H9 (cell line): ENCODE data around the gene CTSE. TPM values are rescaled to one million over a fixed set of nuclear protein-coding genes. Genes with fewer than 3 reads are reported as not detected.

Experiments used
- DNase-seq: peaks from one replicate; pipeline ENCODE4 v3.0.0-alpha.2; 2017
- H2AFZ ChIP-seq: one replicate; pipeline ENCODE4 v1.6.1; 2013; ENCODE audit warnings: mild to moderate bottlenecking, low read length, control low read depth, moderate library complexity
- H2AK5ac ChIP-seq: 2 replicates; pipeline ENCODE4 v1.6.1; 2013; ENCODE audit warnings: low read length, control low read depth, mixed read lengths; ENCODE audit not compliant: insufficient read length
- H2BK120ac ChIP-seq: one replicate; pipeline ENCODE4 v1.6.1; 2013; ENCODE audit warnings: low read depth, mild to moderate bottlenecking, low read length, control low read depth, inconsistent platforms; ENCODE audit not compliant: poor library complexity, severe bottlenecking
- H2BK12ac ChIP-seq: 2 replicates; pipeline ENCODE4 v1.6.1; 2013; ENCODE audit warnings: low read length, control low read depth, mixed read lengths, low read depth; ENCODE audit not compliant: insufficient read length
- H2BK15ac ChIP-seq: 2 replicates; pipeline ENCODE4 v1.6.1; 2013; ENCODE audit warnings: low read depth, low read length, control low read depth
- H2BK20ac ChIP-seq: one replicate; pipeline ENCODE4 v1.6.1; 2013; ENCODE audit warnings: low read depth, mild to moderate bottlenecking, low read length, control low read depth, inconsistent platforms; ENCODE audit not compliant: poor library complexity, severe bottlenecking
- H2BK5ac ChIP-seq: 2 replicates; pipeline ENCODE4 v1.6.1; 2013; ENCODE audit warnings: low read length, control low read depth, mixed read lengths; ENCODE audit not compliant: insufficient read length
- H3K14ac ChIP-seq: 2 replicates; pipeline ENCODE4 v1.6.1; 2013; ENCODE audit warnings: low read length, control low read depth; ENCODE audit not compliant: insufficient read depth
- H3K18ac ChIP-seq: 2 replicates; pipeline ENCODE4 v1.6.1; 2013; ENCODE audit warnings: low read depth, mild to moderate bottlenecking, mixed read lengths, low read length, control low read depth; ENCODE audit not compliant: insufficient read length
- H3K23ac ChIP-seq: 2 replicates; pipeline ENCODE4 v1.6.1; 2013; ENCODE audit warnings: low read length, control low read depth, mixed read lengths, low read depth; ENCODE audit not compliant: insufficient read length
- H3K23me2 ChIP-seq: 2 replicates; pipeline ENCODE4 v1.6.1; 2013; ENCODE audit warnings: low read depth, mild to moderate bottlenecking, mixed read lengths, low read length, control low read depth; ENCODE audit not compliant: insufficient read length, poor library complexity, severe bottlenecking
- H3K27ac ChIP-seq: 2 replicates; pipeline ENCODE4 v1.5.1; 2013; ENCODE audit warnings: low read length, control low read depth, mixed read lengths, low read depth; ENCODE audit not compliant: insufficient read length
- H3K27me3 ChIP-seq: 2 replicates; pipeline ENCODE4 v1.6.1; 2013; ENCODE audit warnings: low read length, control low read depth, inconsistent platforms; ENCODE audit not compliant: insufficient read depth
- H3K4ac ChIP-seq: 2 replicates; pipeline ENCODE4 v1.6.1; 2013; ENCODE audit warnings: low read depth, mild to moderate bottlenecking, control low read depth, inconsistent platforms, low read length, moderate library complexity
- H3K4me1 ChIP-seq: 2 replicates; pipeline ENCODE4 v1.6.1; 2013; ENCODE audit warnings: low read length, control low read depth, inconsistent platforms; ENCODE audit not compliant: insufficient read depth
- H3K4me2 ChIP-seq: 2 replicates; pipeline ENCODE4 v1.6.1; 2013; ENCODE audit warnings: low read length, control low read depth, mixed read lengths; ENCODE audit not compliant: insufficient read length, insufficient read depth
- H3K56ac ChIP-seq: 2 replicates; pipeline ENCODE4 v1.6.1; 2013; ENCODE audit warnings: low read depth, mild to moderate bottlenecking, mixed read lengths, low read length, control low read depth; ENCODE audit not compliant: insufficient read length
- H3K79me1 ChIP-seq: 2 replicates; pipeline ENCODE4 v1.6.1; 2013; ENCODE audit warnings: low read depth, mild to moderate bottlenecking, moderate library complexity, low read length, control low read depth, inconsistent platforms; ENCODE audit not compliant: insufficient read depth, poor library complexity, severe bottlenecking
- H3K79me2 ChIP-seq: 2 replicates; pipeline ENCODE4 v1.6.1; 2013; ENCODE audit warnings: low read length, control low read depth, inconsistent platforms; ENCODE audit not compliant: insufficient read depth
- H3K9ac ChIP-seq: 2 replicates; pipeline ENCODE4 v1.6.1; 2013; ENCODE audit warnings: low read length, control low read depth, mixed read lengths; ENCODE audit not compliant: insufficient read length; ENCODE audit errors: extremely low read depth
- H3K9me3 ChIP-seq: one replicate; pipeline ENCODE4 v1.6.1; 2013; ENCODE audit warnings: low read depth, low read length, inconsistent platforms; ENCODE audit not compliant: control insufficient read depth
- H3T11ph ChIP-seq: one replicate; pipeline ENCODE4 v1.6.1; 2013; ENCODE audit warnings: mild to moderate bottlenecking, low read length, control low read depth, inconsistent platforms
- H4K20me1 ChIP-seq: one replicate; pipeline ENCODE4 v1.6.1; 2013; ENCODE audit not compliant: control insufficient read depth, insufficient read length, insufficient read depth
- H4K5ac ChIP-seq: 2 replicates; pipeline ENCODE4 v1.6.1; 2013; ENCODE audit warnings: low read depth, mild to moderate bottlenecking, mixed read lengths, low read length, control low read depth; ENCODE audit not compliant: insufficient read length
- H4K8ac ChIP-seq: replicated peaks from 2 replicates; pipeline ENCODE4 v1.6.1; 2013; ENCODE audit warnings: low read length, control low read depth, mixed read lengths, low read depth; ENCODE audit not compliant: insufficient read length
- H4K91ac ChIP-seq: 2 replicates; pipeline ENCODE4 v1.6.1; 2013; ENCODE audit warnings: low read depth, mild to moderate bottlenecking, moderate library complexity, mixed read lengths, low read length, control low read depth; ENCODE audit not compliant: insufficient read length
- H3K27ac Mint-ChIP-seq, 3 experiments: 2 replicates in 2 of 3; 3 replicates in 1 of 3; pipeline ENCODE4 v1.8.0; 2020 to 2021; ENCODE audit warnings: mixed read lengths in 3 of 3, mild to moderate bottlenecking in 1 of 3, moderate library complexity in 1 of 3
- H3K27me3 Mint-ChIP-seq: 2 replicates; pipeline ENCODE4 v1.8.0; 2021; ENCODE audit warnings: low read depth, mild to moderate bottlenecking, moderate library complexity, mixed read lengths
- H3K36me3 Mint-ChIP-seq, 3 experiments: 2 replicates in 2 of 3; 3 replicates in 1 of 3; pipeline ENCODE4 v1.8.0; 2020 to 2021; ENCODE audit warnings: low read depth in 3 of 3, mixed read lengths in 3 of 3; ENCODE audit not compliant: insufficient read depth in 1 of 3
- H3K4me1 Mint-ChIP-seq, 2 experiments: 2 replicates each; pipeline ENCODE4 v1.8.0; 2020; ENCODE audit warnings: mixed read lengths in 2 of 2
- H3K4me3 Mint-ChIP-seq, 2 experiments: 2 replicates in 1 of 2; 3 replicates in 1 of 2; pipeline ENCODE4 v1.8.0; 2020 to 2021; ENCODE audit warnings: mild to moderate bottlenecking in 2 of 2, mixed read lengths in 2 of 2, moderate library complexity in 1 of 2
- H3K9me3 Mint-ChIP-seq, 2 experiments: 2 replicates in 1 of 2; 3 replicates in 1 of 2; pipeline ENCODE4 v1.8.0; 2020; ENCODE audit warnings: mild to moderate bottlenecking in 2 of 2, mixed read lengths in 2 of 2, moderate library complexity in 1 of 2
- CTCF ChIP-seq: fragments of 200-600 bp; sonication (generic); conservative IDR thresholded peaks from 3 replicates; pipeline ENCODE4 v1.8.0; 2021; ENCODE audit warnings: antibody characterized with exemption, mild to moderate bottlenecking
- WGBS: extraction: QIAGEN DNeasy Blood & Tissue Kit; methylation state at CpG from one replicate; pipeline ENCODE4 v1.1.7; 2013; ENCODE audit warnings: missing lambda C conversion rate, low lambda C conversion rate, mixed read lengths; ENCODE audit not compliant: insufficient read length; ENCODE audit errors: extremely low coverage; 5-methylcytosine and 5-hydroxymethylcytosine counted together
- total RNA-seq: library from RNA; stranded (reverse); gene quantifications from 2 replicates; pipeline ENCODE4 v1.2.1, GENCODE V29; 2021

Gene CTSE
- total RNA-seq, 1 experiment from 2014 or later = not detected

GRCh38 chr1:206048582-206048981 is 24.9 kb upstream of the CTSE start:
- H3K14ac ChIP-seq = no peak overlapping the region
- H4K20me1 ChIP-seq = no peaks in the 10 kb centered on the region
- no peak overlapping the region for H2AK5ac ChIP-seq
- H3K79me1 ChIP-seq = no peaks in the 10 kb centered on the region
- H3K23me2 ChIP-seq = no peaks in the 10 kb centered on the region
- H3K18ac ChIP-seq = no peak overlapping the region
- H3K27me3 Mint-ChIP-seq = 0 out of 2 replicates have a peak, but pooled peaks cover 2% of the 10 kb centered on the region
- H3K4me1 ChIP-seq = 0 out of 2 replicates have a peak, but pooled peaks cover 2% of the 10 kb centered on the region
- H3K9me3 Mint-ChIP-seq = peaks cover 5 to 7% of the 10 kb centered on the region in 2 experiments; a peak in 3 of 5 replicates
- H3K4ac ChIP-seq = no peak overlapping the region
- H3K36me3 Mint-ChIP-seq = peaks cover 0 to 5% (median 2%) of the 10 kb centered on the region in 3 experiments; a peak in 3 of 7 replicates
- no peaks in the 10 kb centered on the region for H3K9me3 ChIP-seq
- DNase-seq = no peak
- H4K91ac ChIP-seq = no peak overlapping the region
- no peak overlapping the region for H2BK120ac ChIP-seq
- no CpG with 5 or more reads among the region's 6 CpGs for WGBS
- H2BK5ac ChIP-seq = no peak overlapping the region
- H2BK15ac ChIP-seq = no peak overlapping the region; the same call in 1 of the 2 replicates
- H3K27ac Mint-ChIP-seq = no peak overlapping the region; a peak in 2 of 7 replicates
- H2BK12ac ChIP-seq = no peak overlapping the region
- H3T11ph ChIP-seq = no peak overlapping the region
- H3K4me3 Mint-ChIP-seq = no peak overlapping the region
- no peak overlapping the region for H4K5ac ChIP-seq
- H3K4me2 ChIP-seq = no peak overlapping the region
- no peak overlapping the region for H2AFZ ChIP-seq
- TF ChIP-seq CTCF = no peak
- no peak overlapping the region for H3K23ac ChIP-seq
- H4K8ac ChIP-seq = no peak overlapping the region
- no peak overlapping the region for H2BK20ac ChIP-seq
- H3K27ac ChIP-seq = no peak overlapping the region
- no peak overlapping the region for H3K56ac ChIP-seq
- no peaks in the 10 kb centered on the region for H3K79me2 ChIP-seq
- H3K4me1 Mint-ChIP-seq = peaks cover 7 to 13% of the 10 kb centered on the region in 2 experiments
- no peak overlapping the region for H3K9ac ChIP-seq
- H3K27me3 ChIP-seq = no peaks in the 10 kb centered on the region
